ENCODE results near the gene CCSAP.

DNA sequence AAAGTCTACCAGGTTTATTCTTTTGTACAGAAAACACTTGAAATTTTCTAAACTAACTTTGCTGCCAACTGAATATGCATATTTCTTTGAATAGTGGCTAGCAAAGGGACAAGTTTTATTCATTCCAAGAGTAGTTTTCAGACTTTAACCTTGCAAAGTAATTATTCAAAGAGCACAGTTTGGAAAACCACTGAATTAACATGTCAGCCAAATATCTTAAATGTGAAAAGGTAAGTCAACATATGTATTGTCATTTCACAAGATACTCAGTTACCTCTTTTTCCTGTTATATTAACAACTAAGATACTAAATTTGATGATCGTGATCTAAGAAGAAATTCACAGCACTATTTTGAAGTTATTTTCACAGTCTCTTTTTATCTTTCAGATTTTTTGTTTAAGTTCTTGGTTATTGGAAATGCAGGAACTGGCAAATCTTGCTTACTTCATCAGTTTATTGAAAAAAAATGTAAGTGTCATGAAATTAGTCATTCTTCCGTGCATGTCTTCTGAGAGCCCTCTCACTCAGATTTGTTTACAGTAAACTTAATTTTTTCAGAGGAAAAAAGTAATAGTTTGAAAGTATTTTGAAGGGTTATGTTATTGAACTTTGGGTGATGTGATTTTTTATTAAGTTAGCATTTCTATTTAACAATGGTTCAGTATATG, 56.6 kb downstream of the CCSAP start:
- TF ChIP-seq, protein P1, sequence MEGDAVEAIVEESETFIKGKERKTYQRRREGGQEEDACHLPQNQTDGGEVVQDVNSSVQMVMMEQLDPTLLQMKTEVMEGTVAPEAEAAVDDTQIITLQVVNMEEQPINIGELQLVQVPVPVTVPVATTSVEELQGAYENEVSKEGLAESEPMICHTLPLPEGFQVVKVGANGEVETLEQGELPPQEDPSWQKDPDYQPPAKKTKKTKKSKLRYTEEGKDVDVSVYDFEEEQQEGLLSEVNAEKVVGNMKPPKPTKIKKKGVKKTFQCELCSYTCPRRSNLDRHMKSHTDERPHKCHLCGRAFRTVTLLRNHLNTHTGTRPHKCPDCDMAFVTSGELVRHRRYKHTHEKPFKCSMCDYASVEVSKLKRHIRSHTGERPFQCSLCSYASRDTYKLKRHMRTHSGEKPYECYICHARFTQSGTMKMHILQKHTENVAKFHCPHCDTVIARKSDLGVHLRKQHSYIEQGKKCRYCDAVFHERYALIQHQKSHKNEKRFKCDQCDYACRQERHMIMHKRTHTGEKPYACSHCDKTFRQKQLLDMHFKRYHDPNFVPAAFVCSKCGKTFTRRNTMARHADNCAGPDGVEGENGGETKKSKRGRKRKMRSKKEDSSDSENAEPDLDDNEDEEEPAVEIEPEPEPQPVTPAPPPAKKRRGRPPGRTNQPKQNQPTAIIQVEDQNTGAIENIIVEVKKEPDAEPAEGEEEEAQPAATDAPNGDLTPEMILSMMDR (conservative IDR thresholded peaks at IDR 0.05; ENCODE audit: low read length), result no peak
- no peak for TF ChIP-seq EZH2phosphoT487 (IDR thresholded peaks at IDR 0.05; ENCODE audit: borderline replicate concordance)

Data from Loucy (cell line).